ENCODE results near the gene PDCL3.

The PDCL3 gene

GRCh38 chr2:100544911-100545596 is 17.7 kb upstream of the PDCL3 start:
- Histone ChIP-seq H3K27me3 (replicated peaks; ENCODE audit: insufficient read depth, low read length) (no peaks in the 10 kb centered on the region), H3K9me2 (replicated peaks; ENCODE audit: insufficient read depth, low read length) (no peaks in the 10 kb centered on the region), H3F3A (ENCODE audit: insufficient read depth, low read length) (no peaks in the 10 kb centered on the region), H3K36me3 (replicated peaks; ENCODE audit: insufficient read depth, low read length) (no peaks in the 10 kb centered on the region), H3K4me3 (ENCODE audit: low read length) (no peak overlapping the region), H3K4me2 (ENCODE audit: low read depth, low read length) (no peak overlapping the region), H2AFZ (ENCODE audit: low read length) (no peak overlapping the region), H3K4me1 (ENCODE audit: low read length) (no peaks in the 10 kb centered on the region), H3K9ac (ENCODE audit: low read length) (no peak overlapping the region), H3K27ac (ENCODE audit: low read length) (no peak overlapping the region), H3K9me3 (replicated peaks; ENCODE audit: insufficient read depth, low read length) (no peaks in the 10 kb centered on the region), H3K79me2 (ENCODE audit: low read length) (no peaks in the 10 kb centered on the region), H4K20me1 (ENCODE audit: insufficient read depth, low read length) (no peaks in the 10 kb centered on the region)
- no peak for DNase-seq
- TF ChIP-seq EZH2 (optimal IDR thresholded peaks at IDR 0.05; ENCODE audit: low read depth, low read length) (no peak), CTCF (IDR thresholded peaks at IDR 0.05; ENCODE audit: low read length) (no peak), EZH2phosphoT487 (IDR thresholded peaks at IDR 0.05; ENCODE audit: low read length) (no peak)

- Histone ChIP-seq H4K20me1 (ENCODE audit: insufficient read depth, low read length) (no peaks in the 10 kb centered on the region), H3K4me2 (ENCODE audit: low read depth, low read length) (no peak overlapping the region), H3K79me2 (ENCODE audit: low read length) (no peaks in the 10 kb centered on the region), H3K4me1 (ENCODE audit: low read length) (no peaks in the 10 kb centered on the region), H3K9me3 (replicated peaks; ENCODE audit: insufficient read depth, low read length) (no peaks in the 10 kb centered on the region), H3K36me3 (replicated peaks; ENCODE audit: insufficient read depth, low read length) (no peaks in the 10 kb centered on the region), H3K4me3 (ENCODE audit: low read length) (no peak overlapping the region), H3K27ac (ENCODE audit: low read length) (no peak overlapping the region), H3F3A (ENCODE audit: insufficient read depth, low read length) (no peaks in the 10 kb centered on the region), H3K9me2 (replicated peaks; ENCODE audit: insufficient read depth, low read length) (no peaks in the 10 kb centered on the region), H2AFZ (ENCODE audit: low read length) (no peak overlapping the region), H3K9ac (ENCODE audit: low read length) (no peak overlapping the region), H3K27me3 (replicated peaks; ENCODE audit: insufficient read depth, low read length) (no peaks in the 10 kb centered on the region)
- TF ChIP-seq EZH2 (optimal IDR thresholded peaks at IDR 0.05; ENCODE audit: low read depth, low read length) (no peak), EZH2phosphoT487 (IDR thresholded peaks at IDR 0.05; ENCODE audit: low read length) (no peak), CTCF (IDR thresholded peaks at IDR 0.05; ENCODE audit: low read length) (no peak)
- DNase-seq: no peak
These were observed 16.3 kb upstream of the PDCL3 start for GRCh38 chr2:100546469-100546868.

- Histone ChIP-seq H3K36me3 (replicated peaks; ENCODE audit: insufficient read depth, low read length) (no peaks in the 10 kb centered on the region), H3K4me2 (ENCODE audit: low read depth, low read length) (no peak overlapping the region), H3K27ac (ENCODE audit: low read length) (no peak overlapping the region), H4K20me1 (ENCODE audit: insufficient read depth, low read length) (no peaks in the 10 kb centered on the region), H3K79me2 (ENCODE audit: low read length) (no peaks in the 10 kb centered on the region), H3K4me1 (ENCODE audit: low read length) (no peaks in the 10 kb centered on the region), H3F3A (ENCODE audit: insufficient read depth, low read length) (no peaks in the 10 kb centered on the region), H2AFZ (ENCODE audit: low read length) (no peak overlapping the region), H3K9me2 (replicated peaks; ENCODE audit: insufficient read depth, low read length) (no peaks in the 10 kb centered on the region), H3K27me3 (replicated peaks; ENCODE audit: insufficient read depth, low read length) (no peaks in the 10 kb centered on the region), H3K9ac (ENCODE audit: low read length) (no peak overlapping the region), H3K9me3 (replicated peaks; ENCODE audit: insufficient read depth, low read length) (no peaks in the 10 kb centered on the region), H3K4me3 (ENCODE audit: low read length) (no peak overlapping the region)
- TF ChIP-seq EZH2 (optimal IDR thresholded peaks at IDR 0.05; ENCODE audit: low read depth, low read length) (no peak), EZH2phosphoT487 (IDR thresholded peaks at IDR 0.05; ENCODE audit: low read length) (no peak), CTCF (IDR thresholded peaks at IDR 0.05; ENCODE audit: low read length) (no peak)
- no peak for DNase-seq
These were observed 14.0 kb upstream of the PDCL3 start for GRCh38 chr2:100548771-100549170.

All from MM.1S (cell line).